ENCODE results near the gene FEZF2.

Gene FEZF2

DNA sequence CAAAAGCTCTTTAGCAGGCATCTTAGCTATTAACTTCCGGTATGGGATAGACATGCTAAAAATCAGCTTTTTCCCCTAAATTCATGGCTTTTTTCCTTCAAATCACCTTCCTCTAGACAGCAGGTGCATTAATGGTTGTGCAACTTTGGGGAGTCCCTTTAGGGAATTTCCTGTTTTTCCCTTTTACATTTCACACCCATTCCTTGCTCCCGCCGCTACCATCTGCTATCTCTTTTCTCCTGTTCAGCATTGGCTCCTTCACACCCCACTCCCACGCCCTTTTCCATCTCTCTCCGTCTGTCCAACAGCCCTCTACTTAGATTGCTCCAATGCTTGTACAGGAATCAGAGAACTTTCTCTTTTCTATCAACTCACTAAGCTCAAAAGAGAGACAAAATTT lies 43.4 kb downstream of the FEZF2 start:
- no peak for DNase-seq (ENCODE audit: low read depth)

DNA sequence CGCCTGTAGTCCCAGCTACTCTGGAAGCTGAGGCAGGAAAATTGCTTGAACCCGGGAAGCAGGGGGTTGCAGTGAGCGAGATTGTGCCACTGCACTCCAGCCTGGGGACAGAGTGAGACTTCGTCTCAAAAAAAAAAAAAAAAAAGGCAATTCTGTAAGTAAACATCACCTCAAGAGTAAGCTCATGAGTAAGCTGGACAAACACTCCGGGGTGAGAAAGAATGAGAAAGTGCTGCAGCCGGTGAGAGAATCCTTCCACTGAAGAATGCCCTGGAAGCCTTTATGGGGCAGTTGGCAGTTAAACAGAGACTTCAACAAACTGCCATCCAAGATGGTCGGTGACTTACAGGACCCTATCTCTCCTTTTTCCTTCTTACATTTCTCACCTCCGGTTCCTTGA lies 47.5 kb downstream of the FEZF2 start:
- no peak for DNase-seq (ENCODE audit: low read depth)

- no peak for DNase-seq (ENCODE audit: low read depth)
Observed at GRCh38 chr3:62323241-62323640, 50.1 kb downstream of the FEZF2 start.
